ENCODE results near the gene RALGPS1.
"Not testable (repeated sequence)": the region's sequence is repeated elsewhere in the genome, so short reads cannot be mapped to it uniquely, and the experiment has no call there.

Gene RALGPS1

GRCh38 chr9:127137640-127138360, 223.2 kb downstream of the RALGPS1 start:
- DNase-seq (ENCODE audit: low read depth) = no peak

GRCh38 chr9:127138444-127138843, 223.9 kb downstream of the RALGPS1 start:
- DNase-seq (ENCODE audit: low read depth) = no peak

GRCh38 chr9:127139071-127139731, 224.6 kb downstream of the RALGPS1 start:
- no peak for DNase-seq (ENCODE audit: low read depth)

- DNase-seq (ENCODE audit: low read depth) = no peak
Measured at GRCh38 chr9:127139775-127140174, 225.2 kb downstream of the RALGPS1 start.

- no peak for DNase-seq (ENCODE audit: low read depth)
Measured at GRCh38 chr9:127140181-127140580, 225.6 kb downstream of the RALGPS1 start.

- DNase-seq (ENCODE audit: low read depth) = no peak
Measured at GRCh38 chr9:127140842-127141675, 226.5 kb downstream of the RALGPS1 start.

- DNase-seq (ENCODE audit: low read depth) = no peak
Measured at GRCh38 chr9:127142291-127142690, 227.7 kb downstream of the RALGPS1 start.

- no peak for DNase-seq (ENCODE audit: low read depth)
Measured at GRCh38 chr9:127142931-127143464, 228.4 kb downstream of the RALGPS1 start.

GRCh38 chr9:127143920-127144465, 229.4 kb downstream of the RALGPS1 start:
- no peak for DNase-seq (ENCODE audit: low read depth)

- no peak for DNase-seq (ENCODE audit: low read depth)
Measured at GRCh38 chr9:127144670-127145445, 230.3 kb downstream of the RALGPS1 start.

- not testable (repeated sequence) for DNase-seq (ENCODE audit: low read depth)
Measured at GRCh38 chr9:127146841-127147240, 232.3 kb downstream of the RALGPS1 start.

GRCh38 chr9:127147251-127147650, 232.7 kb downstream of the RALGPS1 start:
- no peak for DNase-seq (ENCODE audit: low read depth)

- DNase-seq (ENCODE audit: low read depth) = no peak
Measured at GRCh38 chr9:127148014-127148413, 233.4 kb downstream of the RALGPS1 start.

- no peak for DNase-seq (ENCODE audit: low read depth)
Measured at GRCh38 chr9:127149010-127149409, 234.4 kb downstream of the RALGPS1 start.

GRCh38 chr9:127149463-127150390, 235.1 kb downstream of the RALGPS1 start:
- no peak for DNase-seq (ENCODE audit: low read depth)

- no peak for DNase-seq (ENCODE audit: low read depth)
Measured at GRCh38 chr9:127153501-127153900, 238.9 kb downstream of the RALGPS1 start.

- no peak for DNase-seq (ENCODE audit: low read depth)
Measured at GRCh38 chr9:127154003-127154389, 239.4 kb downstream of the RALGPS1 start.

GRCh38 chr9:127154390-127155191, 240.0 kb downstream of the RALGPS1 start:
- DNase-seq (ENCODE audit: low read depth) = no peak

- DNase-seq (ENCODE audit: low read depth) = no peak
Measured at GRCh38 chr9:127155314-127155960, 240.9 kb downstream of the RALGPS1 start.
